Stimulated activated CD4-positive, alpha-beta T cell treated with anti-CD3 and anti-CD28 coated beads, Interleukin-2, amount 100 ng/mL, for 24 hours (primary cell): ENCODE data around the gene KNDC1.

Source experiments
- DNase-seq, 2 donors: peaks; one replicate each; pipeline ENCODE4 v3.0.0-alpha.2; 2020

Gene KNDC1

GRCh38 chr10:133179128-133179520, 19.1 kb downstream of the KNDC1 start:
- DNase-seq, result no peak

GRCh38 chr10:133179651-133180050, 19.6 kb downstream of the KNDC1 start:
- no peak for DNase-seq

- no peak for DNase-seq
These were observed 20.4 kb downstream of the KNDC1 start for GRCh38 chr10:133180192-133180964.

- no peak for DNase-seq
These were observed 21.1 kb downstream of the KNDC1 start for GRCh38 chr10:133180965-133181639.

- DNase-seq, result no peak
These were observed 22.2 kb downstream of the KNDC1 start for GRCh38 chr10:133182190-133182589.

GRCh38 chr10:133182791-133183645, 23.0 kb downstream of the KNDC1 start:
- no peak for DNase-seq

GRCh38 chr10:133183646-133184378, 23.8 kb downstream of the KNDC1 start:
- no peak for DNase-seq

GRCh38 chr10:133184591-133185244, 24.7 kb downstream of the KNDC1 start:
- DNase-seq, result no peak

GRCh38 chr10:133185421-133185820, 25.4 kb downstream of the KNDC1 start:
- no peak for DNase-seq

GRCh38 chr10:133185916-133186315, 25.9 kb downstream of the KNDC1 start:
- DNase-seq, result no peak

GRCh38 chr10:133186416-133187090, 26.5 kb downstream of the KNDC1 start:
- DNase-seq, result no peak

- no peak for DNase-seq
These were observed 27.3 kb downstream of the KNDC1 start for GRCh38 chr10:133187091-133187905.

- no peak for DNase-seq
These were observed 28.1 kb downstream of the KNDC1 start for GRCh38 chr10:133187906-133188681.

- no peak for DNase-seq
These were observed 29.2 kb downstream of the KNDC1 start for GRCh38 chr10:133189256-133189655.

GRCh38 chr10:133189726-133190125, 29.7 kb downstream of the KNDC1 start:
- no peak for DNase-seq

GRCh38 chr10:133190225-133190624, 30.2 kb downstream of the KNDC1 start:
- DNase-seq, result no peak

- DNase-seq, result no peak
These were observed 31.6 kb downstream of the KNDC1 start for GRCh38 chr10:133191651-133192050.

GRCh38 chr10:133194151-133194550, 34.1 kb downstream of the KNDC1 start:
- DNase-seq, result no peak

- DNase-seq, result no peak
These were observed 35.1 kb downstream of the KNDC1 start for GRCh38 chr10:133195096-133195495.

- DNase-seq, result no peak
These were observed 35.6 kb downstream of the KNDC1 start for GRCh38 chr10:133195611-133196010.
